Mammary epithelial cell (primary cell): ENCODE measurements around the gene NLRP1.

Source experiments
- CTCF ChIP-seq, 2 donors: IDR thresholded peaks in 1 of 2; conservative IDR thresholded peaks in 1 of 2; 2 replicates each; pipeline ENCODE4 v1.5.1; 2011 to 2012; ENCODE audit warnings: inconsistent platforms in 2 of 2, low read length in 2 of 2, mild to moderate bottlenecking in 2 of 2, control low read depth in 1 of 2, low read depth in 1 of 2; ENCODE audit not compliant: insufficient read depth in 1 of 2; ENCODE audit errors: extremely low read depth in 1 of 2
- EZH2 ChIP-seq: IDR thresholded peaks from 2 replicates; pipeline ENCODE4 v1.6.1; 2012; ENCODE audit warnings: low read length, inconsistent platforms, borderline replicate concordance

- TF ChIP-seq CTCF (conservative IDR thresholded peaks at IDR 0.05 in 1 of 2, IDR thresholded peaks at IDR 0.05 in 1 of 2; ENCODE audit: extremely low read depth in 1 of 2, insufficient read depth in 1 of 2, low read depth in 1 of 2, low read length in 2 of 2) (no peak), EZH2 (no peak)
These were observed 47.3 kb downstream of the NLRP1 start for GRCh38 chr17:5536866-5537650.
